ENCODE data around the gene CRYZL1.
"Not testable (repeated sequence)": the region's sequence is repeated elsewhere in the genome, so short reads cannot be mapped to it uniquely, and the experiment has no call there.

The CRYZL1 gene

GRCh38 chr21:33641352-33642026 is at the start of gene CRYZL1:
Gene CRYZL1, minus strand, starts transcription at chr21:33641741. Its CDS starts 10,190 bp downstream, at chr21:33631551.
- DNase-seq (ENCODE audit: low read depth, low spot score), result peak; percentile 100

GRCh38 chr21:33690874-33691273 is 49.3 kb upstream of the CRYZL1 start:
- DNase-seq (ENCODE audit: low read depth, low spot score), result no peak

GRCh38 chr21:33688353-33688752 is 46.8 kb upstream of the CRYZL1 start:
- no peak for DNase-seq (ENCODE audit: low read depth, low spot score)

- DNase-seq (ENCODE audit: low read depth, low spot score), result no peak
Measured at GRCh38 chr21:33687634-33688033, 46.1 kb upstream of the CRYZL1 start.

GRCh38 chr21:33686386-33686785 is 44.8 kb upstream of the CRYZL1 start:
- DNase-seq (ENCODE audit: low read depth, low spot score), result no peak

- DNase-seq (ENCODE audit: low read depth, low spot score), result no peak
Measured at GRCh38 chr21:33685613-33686197, 44.2 kb upstream of the CRYZL1 start.

GRCh38 chr21:33684923-33685560 is 43.5 kb upstream of the CRYZL1 start:
- DNase-seq (ENCODE audit: low read depth, low spot score), result no peak

- DNase-seq (ENCODE audit: low read depth, low spot score), result no peak
Measured at GRCh38 chr21:33684068-33684467, 42.5 kb upstream of the CRYZL1 start.

GRCh38 chr21:33682992-33683627 is 41.6 kb upstream of the CRYZL1 start:
- DNase-seq (ENCODE audit: low read depth, low spot score), result no peak

GRCh38 chr21:33680870-33681269 is 39.3 kb upstream of the CRYZL1 start:
- DNase-seq (ENCODE audit: low read depth, low spot score), result no peak

GRCh38 chr21:33677450-33677849 is 35.9 kb upstream of the CRYZL1 start:
- no peak for DNase-seq (ENCODE audit: low read depth, low spot score)

- DNase-seq (ENCODE audit: low read depth, low spot score), result not testable (repeated sequence)
Measured at GRCh38 chr21:33676666-33677065, 35.1 kb upstream of the CRYZL1 start.

GRCh38 chr21:33674226-33674625 is 32.7 kb upstream of the CRYZL1 start:
- no peak for DNase-seq (ENCODE audit: low read depth, low spot score)

- DNase-seq (ENCODE audit: low read depth, low spot score), result no peak
Measured at GRCh38 chr21:33673473-33673872, 31.9 kb upstream of the CRYZL1 start.

GRCh38 chr21:33670076-33670978 is 28.8 kb upstream of the CRYZL1 start:
- no peak for DNase-seq (ENCODE audit: low read depth, low spot score)

GRCh38 chr21:33668620-33669019 is 27.1 kb upstream of the CRYZL1 start:
- no peak for DNase-seq (ENCODE audit: low read depth, low spot score)

- DNase-seq (ENCODE audit: low read depth, low spot score), result no peak
Measured at GRCh38 chr21:33668180-33668579, 26.6 kb upstream of the CRYZL1 start.

GRCh38 chr21:33667636-33668035 is 26.1 kb upstream of the CRYZL1 start:
- DNase-seq (ENCODE audit: low read depth, low spot score), result no peak

- DNase-seq (ENCODE audit: low read depth, low spot score), result no peak
Measured at GRCh38 chr21:33666153-33666552, 24.6 kb upstream of the CRYZL1 start.

GRCh38 chr21:33664135-33664534 is 22.6 kb upstream of the CRYZL1 start:
- no peak for DNase-seq (ENCODE audit: low read depth, low spot score)

- no peak for DNase-seq (ENCODE audit: low read depth, low spot score)
Measured at GRCh38 chr21:33663241-33663640, 21.7 kb upstream of the CRYZL1 start.

- DNase-seq (ENCODE audit: low read depth, low spot score), result no peak
Measured at GRCh38 chr21:33662046-33662445, 20.5 kb upstream of the CRYZL1 start.
